Left renal cortex interstitium (tissue), 4 donors: ENCODE measurements around the gene DGKD. TPM values are rescaled to one million over a fixed set of nuclear protein-coding genes. Genes with fewer than 3 reads are reported as not detected.

Experiments used
- DNase-seq, 4 donors: peaks; one replicate each; pipeline ENCODE4 v3.0.0-alpha.2; 2013; ENCODE audit warnings: low read depth in 4 of 4, low spot score in 2 of 4, missing footprints in 1 of 4
- polyA plus RNA-seq, 4 donors: library from polyadenylated mRNA; unstranded; fragments of 120-200 nt; gene quantifications; one replicate each; pipeline ENCODE4 v1.2.1, GENCODE V29; 2013; ENCODE audit not compliant: insufficient read length in 4 of 4

Gene DGKD
- polyA plus RNA-seq, 4 donors: 16.9 to 36.2 (median 26.8) TPM

GRCh38 chr2:233338046-233338445 lies 16.2 kb upstream of the DGKD start:
- no peak for DNase-seq

- no peak for DNase-seq
Measured at GRCh38 chr2:233338812-233339368, 15.4 kb upstream of the DGKD start.

GRCh38 chr2:233339427-233339826 lies 14.9 kb upstream of the DGKD start:
- DNase-seq: no peak

DNA sequence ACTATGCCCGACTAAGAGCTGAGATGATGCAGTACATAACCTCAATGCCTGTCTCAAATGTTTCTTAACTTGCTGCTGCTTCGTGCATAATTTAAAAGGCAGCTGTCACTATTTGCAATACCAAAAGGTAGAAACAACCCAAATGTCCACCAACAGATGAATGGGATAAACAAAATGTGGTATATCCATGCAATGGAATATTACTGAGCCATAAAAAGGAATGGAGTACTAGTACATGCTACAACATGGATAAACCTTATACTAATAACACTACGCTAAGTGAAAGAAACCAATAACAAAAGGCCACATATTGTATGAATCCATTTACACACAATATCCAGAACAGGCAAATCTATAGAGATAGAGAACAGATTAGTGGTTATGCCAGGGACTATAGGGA lies 13.0 kb upstream of the DGKD start:
- no peak for DNase-seq

DNA sequence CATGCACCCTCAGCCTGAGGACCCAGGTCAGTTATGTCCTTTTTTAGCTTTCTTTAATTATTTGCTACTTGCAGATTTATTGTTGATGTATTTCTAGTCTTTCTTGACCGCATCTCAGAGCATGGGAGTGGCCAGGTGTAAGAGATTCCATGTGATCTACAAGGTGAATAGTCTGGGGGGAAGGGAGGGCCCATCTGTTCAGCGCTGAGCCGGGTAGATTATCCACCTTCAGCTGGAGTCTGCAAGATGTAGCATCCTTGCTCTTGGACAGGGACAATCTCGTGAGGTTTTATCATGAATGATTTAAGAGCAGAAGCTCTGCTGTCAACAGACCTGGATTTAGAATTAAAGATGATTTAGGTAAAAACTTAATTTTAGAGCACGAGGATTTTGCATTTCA lies 12.0 kb upstream of the DGKD start:
- no peak for DNase-seq

DNA sequence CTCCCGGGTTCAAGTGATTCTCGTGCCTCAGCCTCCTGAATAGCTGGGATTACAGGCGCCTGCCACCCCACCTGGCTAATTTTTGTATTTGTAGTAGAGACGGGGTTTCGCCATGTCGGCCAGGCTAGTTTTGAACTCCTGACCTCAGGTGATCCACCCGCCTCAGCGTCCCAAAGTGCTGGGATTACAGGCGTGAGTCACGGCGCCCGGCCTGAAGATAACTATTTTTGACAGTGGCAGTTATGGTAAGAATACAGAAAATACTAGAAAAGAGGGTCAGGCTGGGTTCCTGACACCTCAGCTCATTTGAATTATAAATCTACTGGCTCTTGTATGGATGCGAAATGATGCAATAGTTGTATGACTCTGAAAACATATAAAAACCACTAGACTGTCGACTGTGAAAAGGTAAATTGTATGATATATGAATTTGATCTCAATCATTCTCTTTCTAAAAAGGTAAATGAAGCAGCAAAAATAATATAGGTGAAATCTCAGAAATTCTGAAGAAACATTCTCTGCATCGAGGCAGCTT lies 11.1 kb upstream of the DGKD start:
- DNase-seq: no peak

DNA sequence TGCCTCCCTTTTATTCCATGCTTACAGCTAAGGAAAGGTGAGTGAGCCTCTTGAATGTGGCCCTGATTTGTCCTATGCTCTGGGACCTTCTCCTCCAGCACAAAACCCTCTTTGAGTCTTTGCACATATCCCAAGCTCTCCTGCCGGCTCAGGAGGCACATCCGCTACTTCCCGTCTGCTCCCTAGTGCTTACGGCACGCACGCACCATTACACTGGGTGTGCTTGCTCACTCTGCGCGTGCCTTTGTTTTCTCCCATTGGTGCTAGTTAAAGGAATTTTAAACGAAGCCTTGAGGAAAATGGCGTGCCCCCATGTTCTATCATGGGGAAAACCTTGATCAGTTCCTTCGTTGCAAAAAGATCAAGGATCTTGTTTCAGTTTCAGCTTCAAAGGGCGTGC lies 7.9 kb upstream of the DGKD start:
- DNase-seq: no peak

GRCh38 chr2:233346930-233347329 lies 7.4 kb upstream of the DGKD start:
- DNase-seq: no peak

GRCh38 chr2:233349005-233349998 lies 5.0 kb upstream of the DGKD start:
- peak in 1 of 4 donors; percentile 32 for DNase-seq

- no peak for DNase-seq
Measured at GRCh38 chr2:233350708-233351107, 3.6 kb upstream of the DGKD start.

GRCh38 chr2:233351423-233351822 lies 2.9 kb upstream of the DGKD start:
- no peak for DNase-seq

- no peak for DNase-seq
Measured at GRCh38 chr2:233352141-233352842, 2.0 kb upstream of the DGKD start.

- no peak for DNase-seq
Measured at GRCh38 chr2:233353101-233353768, 1.1 kb upstream of the DGKD start.

- no peak for DNase-seq
Measured at GRCh38 chr2:233354500-233354924, 218 bp downstream of the DGKD start.

DNA sequence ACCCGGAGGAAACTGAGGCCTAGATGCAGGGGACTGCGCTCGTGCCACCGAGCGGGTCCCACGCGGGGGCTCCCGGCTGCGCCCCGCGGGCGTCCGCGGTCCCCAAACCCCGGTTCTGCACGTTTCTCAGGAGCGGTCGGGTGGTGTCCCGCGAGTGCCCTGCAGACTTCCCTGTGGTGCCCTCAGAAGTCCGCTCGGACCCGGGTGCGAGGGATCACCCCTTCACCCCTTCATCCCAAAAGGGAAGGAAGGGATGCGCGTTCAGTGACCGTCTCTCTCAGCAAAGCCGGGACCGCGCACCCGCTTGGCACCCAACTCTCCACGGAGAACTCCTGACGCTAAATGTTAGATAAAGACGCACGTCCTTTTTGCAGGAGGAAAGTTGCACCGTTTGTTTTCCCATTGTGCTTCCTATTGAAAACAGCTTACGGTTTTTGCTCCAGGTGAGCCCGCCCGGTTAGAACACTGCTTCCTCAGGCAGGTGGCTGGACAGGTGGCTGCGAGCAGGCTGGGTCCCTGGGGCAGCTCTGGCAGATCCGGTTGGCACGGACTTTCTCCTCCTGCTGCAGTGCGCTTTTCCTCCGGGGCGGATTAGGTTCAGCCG lies 779 bp downstream of the DGKD start:
- no peak for DNase-seq

DNA sequence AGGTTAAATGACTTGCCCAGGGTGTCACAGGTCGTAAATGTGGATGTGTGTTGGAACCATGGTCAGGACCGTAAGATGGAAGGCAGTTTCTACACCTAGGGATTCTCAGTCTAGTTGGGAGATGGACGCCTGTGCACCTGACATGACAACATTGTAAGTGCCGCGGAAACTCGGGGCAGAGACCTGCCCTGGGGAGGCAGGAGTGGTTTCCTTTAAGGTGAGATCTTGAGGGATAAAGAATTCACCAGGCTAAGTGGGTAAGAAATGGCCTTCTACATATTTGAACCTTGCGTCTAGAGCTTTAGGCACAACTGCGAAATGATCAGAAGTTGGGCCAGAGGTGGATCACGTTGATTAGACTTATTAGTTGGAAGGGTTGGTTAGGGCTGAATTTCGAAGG lies 1.6 kb downstream of the DGKD start:
- DNase-seq: no peak

DNA sequence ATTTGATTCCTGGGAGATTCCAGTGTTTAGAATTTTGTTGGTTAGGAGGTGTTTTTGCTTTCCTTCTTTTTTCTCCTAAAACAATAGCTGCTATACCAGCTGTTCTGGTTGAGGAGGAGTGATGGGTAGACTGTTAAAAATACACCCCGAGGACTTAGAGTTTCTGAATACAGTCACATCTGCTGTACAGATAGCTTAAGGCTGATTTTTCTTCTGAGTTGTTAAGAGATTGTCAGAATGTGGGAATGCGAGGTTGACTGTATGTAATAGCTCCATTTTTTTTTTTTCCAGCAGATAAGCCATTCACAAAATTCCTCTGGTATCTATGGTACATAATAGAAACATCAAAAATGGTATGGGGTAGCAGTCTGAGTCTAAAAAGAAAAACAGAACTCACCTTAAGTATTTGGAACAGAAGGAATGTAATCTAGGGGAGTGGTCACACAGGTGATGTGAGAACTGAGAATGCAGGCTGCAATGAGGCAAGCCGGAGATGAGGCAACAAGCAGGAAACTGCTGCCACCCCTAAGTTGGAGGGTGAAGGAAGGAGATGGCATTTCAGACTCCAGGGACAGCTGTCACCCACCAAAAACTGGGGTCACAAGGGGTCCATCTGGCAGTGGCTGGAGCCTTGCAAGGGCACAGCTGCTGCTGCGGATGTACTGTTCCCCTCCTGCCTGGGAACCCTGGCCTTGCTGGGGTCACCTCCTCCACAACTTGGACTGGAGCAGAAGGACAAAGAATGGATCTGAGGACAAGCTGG lies 2.4 kb downstream of the DGKD start:
- no peak for DNase-seq

GRCh38 chr2:233358335-233358734 lies 4.0 kb downstream of the DGKD start:
- DNase-seq: no peak

- no peak for DNase-seq
Measured at GRCh38 chr2:233358947-233359346, 4.7 kb downstream of the DGKD start.
